GM21526 (cell line): ENCODE results near the gene CLIP2.
"Not testable (repeated sequence)": the region's sequence is repeated elsewhere in the genome, so short reads cannot be mapped to it uniquely, and the experiment has no call there.

Experiments used
- ATAC-seq: cut with Tn5 transposase; IDR thresholded peaks from one replicate; pipeline ENCODE4 v1.9.1; 2021; ENCODE audit warnings: moderate library complexity; ENCODE audit not compliant: unreplicated experiment, low FRiP score

The CLIP2 gene

DNA sequence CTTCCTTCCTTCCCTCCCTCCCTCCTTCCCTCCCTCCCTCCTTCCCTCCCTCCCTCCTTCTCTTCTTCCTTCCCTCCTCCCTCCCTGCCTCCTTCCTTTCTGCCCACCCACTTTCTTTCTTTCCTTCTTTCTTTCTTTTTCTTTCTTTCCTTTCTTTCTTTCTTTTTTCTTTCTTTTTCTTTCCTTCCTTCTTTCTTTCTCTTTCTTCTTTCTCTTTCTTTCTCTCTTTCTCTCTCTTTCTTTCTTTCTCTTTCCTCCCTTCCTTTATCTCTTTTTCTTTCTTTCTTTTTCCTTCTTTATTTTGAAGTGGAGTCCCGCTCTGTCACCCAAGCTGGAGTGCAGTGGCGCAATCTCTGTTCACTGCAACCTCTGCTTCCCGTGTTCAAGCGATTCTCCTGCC is 130.8 kb downstream of the CLIP2 start:
- ATAC-seq = no peak

DNA sequence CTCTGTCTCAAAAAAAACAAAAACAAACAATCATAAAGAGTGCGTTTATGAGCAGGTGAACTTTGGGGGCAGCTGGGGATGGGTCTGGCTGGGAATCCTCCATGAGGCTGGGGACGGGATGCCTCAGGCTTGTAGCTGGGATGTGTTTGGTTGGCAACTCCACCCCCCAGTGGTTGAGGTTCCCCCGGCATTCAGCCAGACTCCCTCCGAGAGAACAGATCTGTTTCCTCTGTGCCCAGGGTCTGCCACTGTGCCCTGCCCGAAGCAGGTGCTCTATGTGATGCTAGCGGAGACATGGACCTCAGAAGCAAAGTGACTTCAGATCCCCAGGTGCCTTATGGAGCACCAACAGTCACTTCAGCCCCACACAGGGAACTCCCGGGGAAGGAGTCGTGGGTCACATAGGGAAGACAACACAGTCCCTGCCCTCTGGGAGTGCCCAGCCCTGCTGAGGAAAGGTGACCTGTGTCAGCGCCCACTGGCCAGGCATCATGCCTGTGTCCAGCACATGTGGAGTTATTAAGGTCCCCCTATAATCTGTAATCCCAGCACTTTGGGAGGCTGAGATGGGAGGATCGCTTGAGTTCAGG is 135.2 kb downstream of the CLIP2 start:
- ATAC-seq = no peak

DNA sequence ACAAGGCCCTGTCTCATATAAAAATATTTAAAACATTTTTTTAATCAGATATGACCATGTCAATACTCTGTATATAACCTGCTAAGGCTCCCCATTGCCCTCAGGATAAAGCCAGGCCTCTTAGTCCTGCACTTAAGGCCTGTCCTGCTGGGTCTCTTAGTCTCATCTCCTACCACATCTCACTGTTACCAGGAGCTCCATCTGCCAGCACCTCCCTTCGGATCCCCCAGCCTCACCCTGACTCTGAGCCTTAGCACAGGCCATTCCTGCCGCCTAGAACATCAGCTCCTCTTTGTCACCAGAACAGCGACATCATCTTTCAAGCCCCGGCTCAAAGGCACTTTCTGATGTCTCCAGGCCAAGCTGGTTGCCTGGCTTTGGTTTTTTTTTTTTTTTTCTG is 138.8 kb downstream of the CLIP2 start:
- ATAC-seq = no peak

DNA sequence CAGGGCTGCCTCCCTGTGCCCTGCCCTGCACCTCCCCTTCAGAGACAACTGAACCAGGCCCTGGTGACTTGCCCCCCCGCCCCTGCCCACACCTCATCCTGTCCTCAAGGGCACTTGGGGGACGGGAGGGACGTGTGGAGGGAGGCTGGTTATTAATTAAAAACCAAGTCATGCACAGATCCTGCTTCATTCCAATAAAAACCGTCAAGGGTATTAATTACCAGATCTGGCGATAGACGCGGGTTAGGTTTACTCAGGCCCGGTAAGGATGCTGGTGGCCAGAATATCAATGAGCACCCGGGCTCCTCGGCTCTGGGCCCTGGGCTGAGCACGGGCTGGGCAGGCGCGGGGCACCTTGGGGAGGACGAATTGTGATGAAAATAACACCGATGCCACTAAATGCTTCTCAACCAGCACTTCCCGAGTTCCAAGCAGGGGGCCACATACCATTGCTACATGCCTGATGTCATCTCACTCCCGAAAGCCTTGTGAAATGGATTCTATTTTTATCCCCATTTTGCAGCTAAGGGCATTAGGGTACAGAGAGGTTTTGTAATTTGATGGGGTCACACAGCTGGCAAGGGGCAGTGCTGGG is 140.0 kb downstream of the CLIP2 start:
- no peak for ATAC-seq

DNA sequence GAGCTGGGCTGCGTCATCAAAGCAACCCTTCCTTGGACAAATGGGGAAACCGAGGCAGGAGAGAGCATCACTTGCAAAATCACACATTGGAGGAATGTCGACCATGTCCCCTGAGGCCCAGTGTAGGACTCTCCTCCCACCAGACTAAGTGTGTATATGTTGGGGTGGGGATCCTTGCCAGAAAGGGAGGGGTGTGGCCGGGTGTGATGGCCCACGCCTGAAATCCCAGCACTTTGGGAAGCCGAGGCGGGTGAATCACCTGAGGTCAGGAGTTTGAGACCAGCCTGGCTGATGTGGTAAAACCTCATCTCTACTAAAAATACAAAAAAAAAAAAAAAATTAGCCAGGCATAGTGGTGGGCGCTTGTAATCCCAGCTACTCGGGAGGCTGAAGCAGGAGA is 141.2 kb downstream of the CLIP2 start:
- not testable (repeated sequence) for ATAC-seq

DNA sequence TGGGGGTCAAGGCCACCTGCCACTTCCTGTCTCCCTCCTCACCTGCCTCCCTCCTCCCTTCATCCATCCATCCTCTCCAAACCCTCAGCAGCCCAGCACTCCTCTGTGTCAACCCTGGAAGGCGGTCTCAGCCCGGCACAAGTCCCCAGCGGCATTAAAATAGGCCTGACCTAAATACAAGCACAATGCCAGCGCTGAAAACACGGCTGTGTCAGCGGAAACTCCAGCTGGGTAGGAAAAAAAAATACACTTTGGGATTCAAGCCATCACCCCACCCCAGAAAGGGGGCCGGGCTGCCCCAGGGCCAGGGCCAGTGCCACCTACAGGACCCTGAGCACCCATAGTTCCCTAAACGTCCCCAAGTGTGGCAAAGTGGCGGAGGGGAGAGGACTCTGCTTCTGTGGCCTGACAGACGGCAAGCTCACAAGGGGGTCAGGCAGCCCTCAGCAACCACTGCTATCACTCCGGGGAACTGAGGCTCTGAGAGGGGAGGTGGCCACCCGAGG is 141.8 kb downstream of the CLIP2 start:
- ATAC-seq = no peak

DNA sequence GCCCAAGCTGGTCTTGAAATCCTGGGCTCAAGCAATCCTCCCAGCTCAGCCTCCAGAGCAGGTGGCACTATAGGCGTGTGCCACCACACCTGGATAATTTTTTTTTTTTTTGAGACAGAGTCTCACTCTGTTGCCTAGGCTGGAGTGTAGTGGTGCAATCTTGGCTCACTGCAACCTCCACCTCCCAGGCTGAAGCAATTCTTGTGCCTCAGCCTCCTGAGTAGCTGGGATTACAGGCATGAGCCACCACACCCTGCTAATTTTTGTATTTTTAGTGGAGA is 148.0 kb downstream of the CLIP2 start:
- ATAC-seq = not testable (repeated sequence)

DNA sequence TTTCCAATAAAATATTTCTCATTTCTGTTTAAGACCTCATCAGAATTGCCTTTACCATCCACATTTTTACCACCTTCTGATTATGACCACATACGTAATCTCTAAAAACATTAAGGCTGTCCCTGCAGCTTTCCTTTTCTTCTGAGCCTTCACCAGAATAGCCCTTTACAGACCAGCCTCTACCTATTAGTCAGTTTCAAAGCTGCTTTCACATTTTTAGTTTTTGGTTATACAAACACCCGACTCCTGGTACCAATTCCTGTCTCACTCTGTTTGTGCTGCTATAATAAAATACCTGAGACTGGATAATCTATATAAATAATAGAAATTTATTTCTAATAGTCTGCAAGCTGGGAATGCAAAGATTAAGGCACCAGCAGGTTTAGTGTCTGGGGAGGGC is 149.1 kb downstream of the CLIP2 start:
- ATAC-seq = no peak

DNA sequence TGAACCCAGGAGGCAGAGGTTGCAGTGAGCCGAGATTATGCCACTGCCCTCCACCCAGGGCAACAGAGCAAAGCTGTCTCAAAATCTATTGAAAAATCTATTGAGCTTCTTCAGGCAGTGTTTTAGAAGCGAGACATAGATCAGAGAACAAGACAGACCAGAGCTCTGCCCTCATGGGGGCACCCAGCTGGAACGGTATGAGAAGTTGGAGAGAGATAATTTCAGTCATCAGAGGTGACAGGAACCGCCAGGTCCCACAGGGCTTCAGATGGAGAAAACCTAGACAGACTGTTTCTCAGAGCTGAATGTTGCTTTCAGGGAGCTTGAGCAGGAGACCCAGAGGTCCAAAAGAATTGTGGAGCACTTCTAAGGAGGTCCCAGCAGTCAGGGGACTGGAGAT is 150.3 kb downstream of the CLIP2 start:
- ATAC-seq = no peak

DNA sequence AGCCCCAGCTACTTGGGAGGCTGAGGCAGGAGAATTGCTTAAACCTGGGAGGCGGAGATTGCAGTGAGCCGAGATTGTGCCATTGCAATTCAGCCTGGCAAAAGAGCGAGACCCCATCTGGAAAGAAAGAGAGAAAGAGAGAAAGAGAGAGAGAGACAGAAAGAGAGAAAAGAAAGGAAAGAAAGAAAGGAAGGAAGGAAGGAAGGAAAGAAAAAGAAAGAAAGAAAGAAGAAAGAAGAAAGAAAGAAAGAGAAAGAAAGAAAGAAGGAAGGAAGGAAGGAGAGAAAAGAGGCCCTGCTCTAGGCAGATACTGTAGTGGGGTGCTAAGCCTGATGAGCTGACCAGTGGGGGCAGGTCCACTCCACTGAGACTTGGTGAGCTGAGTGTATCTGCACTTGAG is 150.9 kb downstream of the CLIP2 start:
- ATAC-seq = not testable (repeated sequence)

DNA sequence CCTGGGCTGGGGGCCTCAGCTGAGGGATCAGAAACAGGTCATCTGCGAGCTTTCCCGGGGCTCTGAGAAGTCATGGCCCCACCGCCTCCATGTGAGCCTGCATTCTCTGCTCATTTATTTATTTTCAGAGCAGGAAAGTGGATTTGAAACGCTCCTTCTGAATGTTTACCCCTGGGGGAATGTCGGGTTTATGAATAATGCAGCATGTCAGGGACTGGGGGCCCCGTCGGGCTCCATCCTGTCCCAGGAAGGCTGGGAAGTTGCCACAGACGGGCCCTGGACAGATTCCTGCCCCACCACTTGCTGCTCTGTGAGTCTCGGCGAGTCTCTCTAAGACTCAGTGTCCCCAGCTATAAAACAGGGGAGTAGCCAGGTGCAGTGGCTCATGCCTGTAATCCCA is 152.6 kb downstream of the CLIP2 start:
- no peak for ATAC-seq

DNA sequence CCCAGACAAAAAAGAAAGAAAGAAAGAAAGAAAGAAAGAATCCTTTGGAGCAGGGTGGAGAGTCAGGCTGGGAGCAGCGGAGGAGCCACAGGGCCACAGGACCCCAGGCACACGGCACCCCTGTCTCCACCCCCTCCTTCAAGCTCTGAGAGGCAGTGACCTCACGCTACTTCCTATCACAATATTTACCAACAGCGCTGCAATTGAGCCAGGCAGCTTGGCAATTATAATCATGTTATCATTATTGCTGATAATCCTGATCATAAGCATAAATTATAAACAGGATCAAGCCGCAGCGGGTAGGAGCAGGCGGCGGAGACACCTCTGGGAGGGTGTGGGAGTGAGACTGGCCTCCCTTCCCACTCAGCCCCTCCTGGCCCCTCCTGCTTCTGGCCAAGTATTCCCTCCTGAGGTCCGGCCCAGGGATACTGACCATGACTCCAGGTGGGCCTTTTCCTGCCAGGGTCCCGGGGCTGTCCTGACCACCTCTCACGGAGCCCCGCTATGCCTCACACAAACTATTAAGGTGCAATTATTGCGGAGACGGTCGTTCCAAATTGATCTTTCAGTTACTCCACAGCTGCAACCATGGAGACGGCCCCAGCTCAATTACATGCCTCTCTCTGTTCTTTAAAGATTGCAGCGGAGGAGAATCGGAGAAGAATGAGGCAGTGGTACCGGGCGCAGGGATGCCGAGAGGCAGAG is 154.5 kb downstream of the CLIP2 start:
- no peak for ATAC-seq

DNA sequence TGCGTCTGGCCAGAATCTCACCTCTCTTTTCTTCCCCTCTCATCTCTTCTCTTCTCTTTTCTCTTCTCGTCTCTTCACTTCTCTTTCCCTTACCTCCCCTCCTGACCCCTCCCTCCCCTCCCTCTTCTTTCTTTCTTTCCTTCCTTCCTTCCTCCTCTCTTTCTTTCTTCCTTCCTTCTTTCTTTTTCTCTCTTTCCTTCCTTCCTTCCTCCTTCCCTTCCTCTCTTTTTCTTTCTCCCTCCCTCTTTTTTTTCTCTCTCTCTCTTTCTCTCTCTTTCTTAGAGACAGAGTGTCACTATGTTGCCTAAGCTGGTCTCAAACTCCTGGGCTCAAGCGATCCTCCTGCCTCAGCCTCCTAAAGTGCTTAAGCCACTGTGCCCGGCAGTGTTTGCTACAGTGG is 159.9 kb downstream of the CLIP2 start:
- no peak for ATAC-seq

DNA sequence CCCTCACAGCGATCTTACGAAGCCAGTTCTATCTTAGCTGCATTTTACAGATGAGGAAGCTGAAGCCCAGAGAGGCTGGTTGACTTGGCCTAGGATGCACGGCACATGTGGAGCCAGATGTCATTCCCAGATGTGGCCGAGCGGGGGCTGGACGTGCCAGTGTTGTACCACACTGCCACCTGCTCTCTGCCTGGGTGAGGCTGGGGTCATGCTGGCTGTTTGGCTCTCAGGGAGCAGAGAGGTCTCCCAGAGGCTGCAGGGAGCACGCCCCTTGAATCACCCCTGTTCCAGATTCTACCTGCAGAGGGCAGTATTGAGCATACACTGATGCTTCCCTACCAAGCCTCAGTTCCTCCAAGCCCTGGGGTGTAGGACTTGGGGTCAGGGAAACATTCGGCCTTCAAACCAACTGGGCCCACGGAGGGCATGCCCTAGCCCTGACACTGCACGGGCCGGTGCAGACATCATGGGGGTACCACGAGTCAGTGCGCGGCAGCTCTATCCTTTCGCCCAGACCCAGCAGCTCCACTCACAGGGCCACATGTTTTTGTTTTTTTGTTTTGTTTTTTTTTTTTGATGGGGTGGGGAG is 160.7 kb downstream of the CLIP2 start:
- no peak for ATAC-seq

DNA sequence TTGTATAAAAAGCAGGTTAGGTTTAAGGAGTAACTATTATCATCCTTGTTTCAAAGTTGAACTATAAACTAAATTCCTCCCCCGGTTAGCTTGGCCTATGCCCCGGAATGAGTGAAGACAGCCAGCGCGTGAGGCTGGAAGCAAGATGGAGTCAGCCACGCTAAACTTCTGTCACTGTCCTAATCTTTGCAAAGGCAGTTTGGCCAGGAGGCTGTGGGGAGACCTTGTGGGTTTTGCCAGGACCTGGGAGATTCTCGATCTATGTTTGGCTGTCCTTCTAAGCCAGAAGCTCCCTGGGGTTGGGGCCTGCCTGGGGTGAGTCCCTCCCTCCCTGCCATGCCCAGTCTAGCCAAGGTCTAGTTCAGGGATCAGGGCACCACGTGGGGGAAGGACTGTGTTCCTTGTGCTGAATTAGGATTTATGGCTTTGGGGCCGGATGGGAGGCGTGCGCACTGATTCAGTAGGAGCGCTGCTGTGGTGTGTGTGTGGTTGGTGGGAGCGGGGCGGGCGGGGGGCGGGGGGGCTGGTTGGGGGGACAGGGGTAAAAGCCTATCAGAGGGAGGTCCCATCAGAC is 163.6 kb downstream of the CLIP2 start:
- ATAC-seq = no peak

DNA sequence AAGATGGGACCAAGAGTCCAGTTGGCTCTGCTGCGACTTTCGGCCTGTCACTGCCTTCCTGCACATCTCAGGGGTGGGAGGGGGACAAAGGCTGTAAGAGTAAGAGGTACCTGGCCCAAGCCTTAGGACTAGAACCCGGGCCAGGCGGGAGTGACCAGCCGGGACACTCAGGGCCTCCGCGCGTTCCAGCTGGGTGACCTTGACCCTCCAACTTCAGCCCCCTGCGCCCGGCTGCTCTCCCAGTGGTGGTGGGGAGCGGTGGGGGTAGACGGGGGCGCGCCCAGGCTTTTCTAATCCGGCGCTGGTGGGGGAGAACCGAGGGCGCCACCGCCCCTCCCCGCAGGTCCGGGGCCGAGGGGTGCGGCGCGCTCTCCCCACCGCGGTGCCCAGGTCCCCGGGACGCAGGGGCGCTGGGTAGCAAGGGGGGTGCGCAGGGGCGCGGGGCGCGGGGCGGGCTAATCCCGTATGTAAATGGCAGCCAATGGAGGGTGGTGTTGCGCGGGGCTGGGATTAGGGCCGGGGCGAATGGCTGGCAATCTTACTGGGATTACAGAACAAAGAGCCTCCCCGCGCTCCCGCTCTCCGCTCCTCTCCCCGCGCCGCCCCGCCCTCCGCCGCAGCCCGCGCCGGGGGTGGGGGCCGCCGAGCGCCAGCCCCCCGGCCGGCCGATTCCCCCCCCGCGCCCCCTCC is 164.3 kb downstream of the CLIP2 start, which contains the start of gene GTF2IRD1:
GTF2IRD1 (plus strand) TSS at position 585 of the 690 bp plus-strand sequence. CDS start 54,175 bp downstream, outside the sequence.
- ATAC-seq = no peak

DNA sequence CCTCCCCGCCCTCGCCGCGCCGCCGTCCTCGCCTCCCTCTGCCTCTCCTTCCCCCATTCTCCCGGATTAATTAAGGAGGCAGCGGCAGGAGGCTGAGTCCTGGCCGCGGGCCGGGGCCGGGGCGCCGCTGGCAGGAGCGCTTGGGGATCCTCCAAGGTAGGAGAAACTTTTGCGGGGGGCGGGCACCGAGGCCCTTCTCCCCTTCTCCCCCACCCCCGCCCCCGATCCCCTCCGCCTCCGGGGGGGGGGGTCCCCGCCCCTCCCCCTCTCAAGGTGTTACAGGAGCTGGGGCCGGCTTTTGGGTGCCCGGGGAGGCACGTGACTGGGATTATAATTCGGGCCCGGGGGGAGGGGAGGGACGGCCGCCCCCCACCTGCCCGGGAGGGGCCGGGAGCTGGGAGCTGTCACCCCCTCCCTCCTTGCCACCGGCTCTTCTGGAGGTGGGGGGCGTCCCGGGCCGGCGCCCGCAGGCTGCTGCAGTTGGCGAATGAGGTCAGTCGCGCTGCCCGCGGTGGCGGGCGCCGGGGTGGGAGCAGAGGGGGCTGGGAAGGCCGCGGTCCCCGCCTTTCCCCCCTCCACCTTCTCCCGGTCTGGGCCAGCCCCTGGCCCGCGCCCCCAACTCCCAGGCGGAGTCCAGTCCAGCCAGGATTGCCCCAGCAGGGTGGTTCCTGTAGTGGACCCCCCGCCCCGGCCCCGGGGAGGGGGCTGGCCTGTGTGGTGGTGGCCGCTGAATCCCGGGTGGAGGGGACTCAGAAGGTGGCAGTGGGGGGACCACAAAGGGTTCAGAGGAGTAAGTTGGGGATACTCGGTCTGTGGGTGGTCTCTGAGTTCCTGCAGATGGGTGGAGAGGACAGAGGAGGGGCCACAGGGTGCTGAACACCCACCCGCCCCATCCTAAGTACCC is 165.1 kb downstream of the CLIP2 start:
- no peak for ATAC-seq

DNA sequence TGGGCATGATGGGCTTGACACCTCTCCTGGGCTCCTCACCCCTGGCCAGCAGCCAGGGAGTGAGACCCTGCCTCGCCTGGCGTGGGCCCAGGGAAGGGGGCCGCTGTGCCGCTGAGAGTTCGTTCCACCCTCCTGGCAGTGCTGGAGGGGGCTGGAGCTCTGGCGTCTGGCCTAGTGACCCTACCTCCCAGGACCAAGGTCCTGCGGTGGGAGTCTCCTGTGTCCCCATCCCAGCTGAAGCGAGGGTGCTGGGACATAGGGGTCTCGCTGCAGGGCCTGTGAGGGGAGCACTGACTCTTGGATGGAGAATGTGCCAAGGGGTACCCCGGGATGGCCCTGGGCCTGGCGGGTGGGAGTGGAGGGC is 165.7 kb downstream of the CLIP2 start:
- ATAC-seq = no peak

DNA sequence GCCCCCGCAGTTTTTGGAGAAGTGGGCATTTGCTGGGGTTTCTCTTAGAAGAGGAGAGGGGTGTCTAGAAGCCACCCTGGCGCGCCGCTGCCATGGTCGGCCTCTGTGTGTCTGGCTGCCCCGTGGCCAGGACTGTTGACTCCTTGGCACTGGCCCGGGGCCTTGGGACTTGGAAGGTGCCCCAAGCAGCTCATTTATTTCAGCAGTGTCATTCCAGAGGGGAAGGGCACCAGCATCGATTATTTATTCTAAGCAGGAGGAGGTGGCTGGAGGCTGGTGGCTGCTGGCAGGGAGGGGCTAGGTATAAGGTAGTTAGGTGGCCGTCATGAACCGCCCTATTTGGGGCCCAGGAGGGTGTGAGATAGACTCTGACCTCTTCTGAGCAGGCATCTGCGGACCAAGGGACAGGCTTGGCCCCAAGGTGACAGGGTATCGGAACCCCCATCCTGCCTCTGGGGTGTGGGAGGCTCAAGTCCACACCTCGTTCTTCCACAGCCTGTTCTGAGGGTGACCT is 166.1 kb downstream of the CLIP2 start:
- ATAC-seq = no peak
